HEK293 (cell line): ENCODE results near the gene PWWP2B.

Experiments
- CTCF ChIP-seq: fragments of 450-650 bp; formaldehyde crosslinking; IDR thresholded peaks from 2 replicates; pipeline ENCODE4 v1.5.1; 2016; ENCODE audit warnings: missing biosample characterization, missing genetic modification characterization
- INSM2 ChIP-seq: fragments of 450-650 bp; formaldehyde crosslinking; IDR thresholded peaks from 2 replicates; pipeline ENCODE4 v1.5.1; 2016; ENCODE audit warnings: missing biosample characterization, missing genetic modification characterization
- TCF7L2 ChIP-seq: IDR thresholded peaks from 2 replicates; pipeline ENCODE4 v1.6.1; 2011; ENCODE audit warnings: low read depth, mild to moderate bottlenecking, inconsistent platforms, low read length, moderate library complexity, borderline replicate concordance
- YY1 ChIP-seq: fragments of 450-650 bp; formaldehyde crosslinking; IDR thresholded peaks from 2 replicates; pipeline ENCODE4 v1.5.1; 2018; ENCODE audit warnings: missing biosample characterization, missing genetic modification characterization
- ZNF24 ChIP-seq: fragments of 450-650 bp; formaldehyde crosslinking; IDR thresholded peaks from 2 replicates; pipeline ENCODE4 v1.5.1; 2016; ENCODE audit warnings: missing biosample characterization, missing genetic modification characterization
- ZNF280C ChIP-seq: fragments of 450-650 bp; formaldehyde crosslinking; IDR thresholded peaks from 2 replicates; pipeline ENCODE4 v1.5.1; 2016; ENCODE audit warnings: missing biosample characterization, missing genetic modification characterization
- ZNF366 ChIP-seq: fragments of 450-650 bp; formaldehyde crosslinking; conservative IDR thresholded peaks from 2 replicates; pipeline ENCODE4 v1.5.1; 2016; ENCODE audit warnings: missing biosample characterization, missing genetic modification characterization
- ZNF488 ChIP-seq: fragments of 450-650 bp; formaldehyde crosslinking; IDR thresholded peaks from 2 replicates; pipeline ENCODE4 v1.5.1; 2016; ENCODE audit warnings: missing biosample characterization, missing genetic modification characterization
- ZNF571 ChIP-seq: fragments of 450-650 bp; formaldehyde crosslinking; IDR thresholded peaks from 2 replicates; pipeline ENCODE4 v1.5.0; 2017; ENCODE audit warnings: missing biosample characterization, missing genetic modification characterization
- ZNF585B ChIP-seq: fragments of 450-650 bp; formaldehyde crosslinking; IDR thresholded peaks from 2 replicates; pipeline ENCODE4 v1.5.1; 2016; ENCODE audit warnings: missing biosample characterization, missing genetic modification characterization
- ZNF670 ChIP-seq: fragments of 450-650 bp; formaldehyde crosslinking; IDR thresholded peaks from 2 replicates; pipeline ENCODE4 v1.5.1; 2016; ENCODE audit warnings: missing biosample characterization, missing genetic modification characterization, low read depth
- ZNF704 ChIP-seq: fragments of 450-650 bp; formaldehyde crosslinking; IDR thresholded peaks from 2 replicates; pipeline ENCODE4 v1.5.1; 2016; ENCODE audit warnings: missing biosample characterization, missing genetic modification characterization
- ZXDB ChIP-seq: fragments of 450-650 bp; formaldehyde crosslinking; IDR thresholded peaks from 2 replicates; pipeline ENCODE4 v1.5.1; 2016; ENCODE audit warnings: missing biosample characterization, missing genetic modification characterization

GRCh38 chr10:132458071-132458585 is 61.1 kb downstream of the PWWP2B start:
- TF ChIP-seq ZNF571 (tag by site-specific recombination) (no peak), ZNF488 (tag by site-specific recombination) (no peak), YY1 (tag by site-specific recombination) (no peak), ZNF366 (no peak), ZNF280C (tag by site-specific recombination) (no peak), ZXDB (tag by site-specific recombination) (no peak), ZNF585B (tag by site-specific recombination) (no peak), TCF7L2 (no peak), ZNF24 (tag by site-specific recombination) (no peak), ZNF704 (no peak), ZNF670 (no peak), INSM2 (tag by site-specific recombination) (no peak), CTCF (tag by site-specific recombination) (no peak)
